DMS114 treated with DMSO at 0.1 percent for 48 hours (cell line): ENCODE measurements around the gene CUL1.

Source experiments
- DNase-seq: peaks from one replicate; lab custom pipeline; 2025; ENCODE audit not compliant: unreplicated experiment; lab: John Stamatoyannopoulos, UW

The CUL1 gene

DNA sequence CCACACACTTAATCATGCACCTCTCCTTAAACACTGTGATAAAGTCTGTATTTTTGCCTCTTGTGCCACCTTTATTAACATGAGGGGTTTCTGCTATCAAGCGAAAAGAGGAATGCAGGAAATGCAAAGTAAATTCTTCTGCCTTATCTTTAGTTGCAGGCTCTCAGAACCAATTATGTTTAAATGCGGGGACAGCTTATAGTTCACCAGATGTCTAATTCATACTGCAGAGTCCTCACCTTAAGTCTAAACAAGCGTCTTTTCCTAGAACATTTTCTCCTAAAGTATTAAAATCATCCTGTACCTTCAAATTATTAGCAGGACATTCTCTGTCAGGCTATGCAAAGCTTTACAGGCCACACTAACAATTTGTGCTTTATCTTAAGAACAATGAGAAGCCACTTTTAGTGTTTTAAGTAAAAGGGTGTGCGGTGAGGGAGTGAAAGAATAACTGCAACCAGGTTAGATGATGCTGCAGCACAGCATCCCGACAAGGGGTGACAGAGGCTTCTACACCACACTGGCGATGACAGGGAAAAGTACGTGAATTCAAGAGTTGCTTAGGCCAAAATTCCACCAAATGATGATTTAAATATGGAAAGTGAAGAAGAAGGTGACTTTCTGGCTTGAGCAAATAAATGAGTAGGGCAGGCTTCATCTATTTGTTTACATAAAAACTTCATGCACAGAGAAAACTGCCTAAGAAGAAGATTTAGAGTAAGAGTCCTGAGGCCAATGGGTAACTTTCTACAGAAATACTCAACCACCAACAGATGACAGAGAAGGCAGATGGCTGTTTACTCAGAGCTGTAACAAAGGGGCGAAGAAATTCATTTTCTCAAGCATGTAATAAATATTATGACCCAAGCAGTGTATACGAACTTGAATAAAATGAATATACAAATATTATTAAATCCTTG is 149.4 kb downstream of the CUL1 start:
- DNase-seq = no peak

DNA sequence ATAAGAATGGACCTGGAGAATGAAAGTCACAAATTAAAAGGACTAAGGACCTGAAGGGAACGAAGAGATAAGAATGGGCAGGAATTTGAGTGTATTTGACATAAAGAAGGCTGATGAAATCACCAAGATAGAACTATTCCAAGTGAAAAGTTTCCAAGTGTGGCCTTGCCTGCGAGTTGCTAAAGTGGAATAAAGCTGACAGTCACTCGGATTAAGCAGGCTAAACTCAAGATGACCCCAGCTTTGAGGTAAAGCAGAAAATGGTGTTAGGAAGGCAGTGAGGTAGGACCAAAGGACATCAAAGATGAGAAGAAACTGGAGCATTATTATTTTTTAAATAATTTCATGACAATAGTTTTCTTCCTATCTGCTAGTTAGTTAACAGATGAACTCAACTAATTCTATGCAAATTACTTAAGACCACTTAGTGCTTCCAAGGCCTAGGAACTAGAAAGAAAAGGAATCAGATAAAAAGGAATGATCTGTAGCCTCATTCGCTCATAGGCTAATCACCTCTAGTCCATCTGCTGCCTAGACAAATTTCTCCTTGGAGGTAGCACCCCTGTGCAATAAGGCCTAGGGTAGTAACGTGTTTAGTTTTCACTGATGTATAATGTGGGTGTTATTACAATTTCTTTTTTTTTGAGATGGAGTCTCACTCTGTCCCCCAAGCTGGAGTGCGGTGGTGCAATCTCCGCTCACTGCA is 150.8 kb downstream of the CUL1 start:
- DNase-seq = no peak

- no peak for DNase-seq
These were observed 151.9 kb downstream of the CUL1 start for GRCh38 chr7:148850564-148850963.
